Measurements from ENCODE around the gene STIMATE. TPM values are rescaled to one million over a fixed set of nuclear protein-coding genes. Genes with fewer than 3 reads are reported as not detected.

STIMATE gene
- total RNA-seq, 2 donors from 2014 or later: 7.6 to 10.3 TPM

DNA sequence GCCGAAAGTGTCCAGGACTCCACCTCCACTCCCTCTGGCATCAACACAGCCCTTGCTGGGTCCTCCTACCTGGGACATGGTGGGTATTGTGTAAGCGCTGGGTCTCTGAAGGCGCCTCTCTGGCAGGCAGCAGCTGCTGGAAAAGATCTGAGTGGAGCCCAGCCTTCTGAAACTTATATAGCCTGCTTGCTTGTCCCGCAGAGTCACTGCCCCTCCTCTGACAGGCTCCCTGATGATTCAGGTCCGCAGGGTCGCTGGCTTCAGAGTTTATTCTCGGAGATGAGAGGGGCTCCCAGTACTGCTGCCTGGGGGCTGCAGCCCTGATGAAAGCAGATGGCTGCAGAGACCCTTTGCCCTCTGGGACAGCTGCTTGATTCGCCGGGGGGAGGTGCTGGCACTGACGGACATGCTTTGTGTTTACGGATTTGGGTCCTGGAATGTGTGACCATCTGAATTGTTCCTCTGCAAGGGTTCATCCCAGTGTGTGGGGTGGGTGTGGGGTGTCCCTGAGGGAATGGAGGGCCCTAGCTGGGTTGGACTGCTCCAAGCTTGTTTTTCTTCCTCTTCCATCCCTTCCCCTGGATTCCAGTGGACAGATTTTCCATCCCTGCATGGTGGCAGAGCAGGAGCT is 62.4 kb downstream of the STIMATE start, which contains the start of gene MUSTN1:
MUSTN1 (minus strand) TSS at position 149 of the 631 bp plus-strand sequence; CDS start at position 78, 71 bp downstream.
- TF ChIP-seq, protein P1, sequence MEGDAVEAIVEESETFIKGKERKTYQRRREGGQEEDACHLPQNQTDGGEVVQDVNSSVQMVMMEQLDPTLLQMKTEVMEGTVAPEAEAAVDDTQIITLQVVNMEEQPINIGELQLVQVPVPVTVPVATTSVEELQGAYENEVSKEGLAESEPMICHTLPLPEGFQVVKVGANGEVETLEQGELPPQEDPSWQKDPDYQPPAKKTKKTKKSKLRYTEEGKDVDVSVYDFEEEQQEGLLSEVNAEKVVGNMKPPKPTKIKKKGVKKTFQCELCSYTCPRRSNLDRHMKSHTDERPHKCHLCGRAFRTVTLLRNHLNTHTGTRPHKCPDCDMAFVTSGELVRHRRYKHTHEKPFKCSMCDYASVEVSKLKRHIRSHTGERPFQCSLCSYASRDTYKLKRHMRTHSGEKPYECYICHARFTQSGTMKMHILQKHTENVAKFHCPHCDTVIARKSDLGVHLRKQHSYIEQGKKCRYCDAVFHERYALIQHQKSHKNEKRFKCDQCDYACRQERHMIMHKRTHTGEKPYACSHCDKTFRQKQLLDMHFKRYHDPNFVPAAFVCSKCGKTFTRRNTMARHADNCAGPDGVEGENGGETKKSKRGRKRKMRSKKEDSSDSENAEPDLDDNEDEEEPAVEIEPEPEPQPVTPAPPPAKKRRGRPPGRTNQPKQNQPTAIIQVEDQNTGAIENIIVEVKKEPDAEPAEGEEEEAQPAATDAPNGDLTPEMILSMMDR (IDR thresholded peaks at IDR 0.05): no peak
- H3K9me3 ChIP-seq: no peaks in the 10 kb centered on the region
- H3K27me3 ChIP-seq: no peaks in the 10 kb centered on the region
- peak within 1 kb of the TSS; percentile 69 to 79 for H3K27ac ChIP-seq
- H3K36me3 ChIP-seq: no peaks in the 10 kb centered on the region
- DNase-seq (ENCODE audit: low spot score): peak; percentile 67
- peak within 1 kb of the TSS in 1 of 2 donors; percentile 25 for H3K4me3 ChIP-seq
- peaks cover 0 to 54% of the 10 kb centered on the region in 2 donors for H3K4me1 ChIP-seq

DNA sequence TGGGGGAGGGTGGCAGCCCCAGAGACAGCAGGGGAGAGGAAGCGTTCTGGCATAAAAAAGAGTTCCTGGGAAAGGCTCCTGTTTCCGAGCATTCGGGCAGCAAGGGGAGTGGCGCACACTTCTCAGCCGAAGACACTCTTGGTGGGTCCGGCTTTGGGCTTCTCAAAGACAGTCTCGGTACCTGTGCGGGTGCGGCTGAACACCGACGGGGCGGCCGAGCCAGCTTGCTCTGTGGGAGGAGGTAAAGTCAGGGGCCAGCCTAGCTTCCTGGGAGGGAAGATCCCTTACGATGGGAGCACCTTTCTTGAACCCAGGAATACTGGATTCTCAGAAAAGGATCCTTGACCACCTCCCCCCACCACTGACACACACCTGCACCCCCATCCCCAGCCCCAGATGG is 64.1 kb downstream of the STIMATE start:
- H3K27me3 ChIP-seq: no peaks in the 10 kb centered on the region
- no peaks in the 10 kb centered on the region for H3K9me3 ChIP-seq
- peak overlapping the region in 1 of 2 donors; percentile 20 for H3K27ac ChIP-seq
- DNase-seq (ENCODE audit: low spot score): no peak
- TF ChIP-seq, protein P1 (IDR thresholded peaks at IDR 0.05): no peak
- no peaks in the 10 kb centered on the region for H3K36me3 ChIP-seq
- peaks cover 0 to 54% of the 10 kb centered on the region in 2 donors for H3K4me1 ChIP-seq
- no peak overlapping the region for H3K4me3 ChIP-seq

DNA sequence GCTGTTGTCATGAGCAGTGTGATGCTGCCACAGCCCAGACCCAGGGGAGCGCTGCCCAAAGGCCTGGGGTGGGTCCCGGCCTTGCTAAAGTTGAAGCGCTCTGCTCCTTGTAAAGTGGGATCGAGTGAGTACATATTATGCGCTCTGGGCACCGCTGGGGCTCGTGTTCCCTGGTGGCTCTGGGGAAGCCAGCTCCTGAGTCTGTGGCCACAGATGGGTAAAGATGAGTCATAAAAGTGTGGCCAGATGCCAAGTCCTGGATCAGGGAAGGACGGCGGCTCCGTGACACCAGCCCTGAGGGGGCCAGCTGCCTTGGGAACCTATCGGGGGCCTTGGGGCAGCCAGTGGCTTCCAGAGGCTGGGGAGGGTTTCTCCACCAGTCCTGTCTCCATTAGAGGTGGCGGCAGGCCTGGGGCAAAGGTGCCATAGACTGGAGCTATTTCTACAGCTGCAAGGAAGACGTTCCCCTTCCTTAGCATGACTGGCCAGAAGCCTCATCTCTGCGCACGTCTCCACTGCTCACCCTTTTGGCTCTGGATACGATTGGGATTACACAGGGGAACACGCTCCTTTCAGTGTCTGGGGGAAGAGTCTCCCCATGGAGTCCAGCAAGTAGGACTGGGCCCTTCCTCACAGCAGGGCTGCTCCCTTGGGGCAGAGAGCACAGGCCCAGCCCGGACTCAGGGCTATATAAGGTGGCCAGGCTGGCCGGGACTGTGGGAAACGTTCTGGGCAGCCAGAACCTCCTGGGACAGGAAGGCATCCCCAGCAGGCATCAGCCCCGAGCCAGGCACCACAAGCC is 65.6 kb downstream of the STIMATE start:
- TF ChIP-seq, protein P1 (IDR thresholded peaks at IDR 0.05): no peak
- no peaks in the 10 kb centered on the region for H3K27me3 ChIP-seq
- no peaks in the 10 kb centered on the region for H3K9me3 ChIP-seq
- H3K4me3 ChIP-seq: no peak overlapping the region
- peak; percentile 74 for DNase-seq (ENCODE audit: low spot score)
- H3K36me3 ChIP-seq: no peaks in the 10 kb centered on the region
- peak overlapping the region; percentile 16 to 47 for H3K27ac ChIP-seq
- peaks cover 0 to 46% of the 10 kb centered on the region in 2 donors for H3K4me1 ChIP-seq

DNA sequence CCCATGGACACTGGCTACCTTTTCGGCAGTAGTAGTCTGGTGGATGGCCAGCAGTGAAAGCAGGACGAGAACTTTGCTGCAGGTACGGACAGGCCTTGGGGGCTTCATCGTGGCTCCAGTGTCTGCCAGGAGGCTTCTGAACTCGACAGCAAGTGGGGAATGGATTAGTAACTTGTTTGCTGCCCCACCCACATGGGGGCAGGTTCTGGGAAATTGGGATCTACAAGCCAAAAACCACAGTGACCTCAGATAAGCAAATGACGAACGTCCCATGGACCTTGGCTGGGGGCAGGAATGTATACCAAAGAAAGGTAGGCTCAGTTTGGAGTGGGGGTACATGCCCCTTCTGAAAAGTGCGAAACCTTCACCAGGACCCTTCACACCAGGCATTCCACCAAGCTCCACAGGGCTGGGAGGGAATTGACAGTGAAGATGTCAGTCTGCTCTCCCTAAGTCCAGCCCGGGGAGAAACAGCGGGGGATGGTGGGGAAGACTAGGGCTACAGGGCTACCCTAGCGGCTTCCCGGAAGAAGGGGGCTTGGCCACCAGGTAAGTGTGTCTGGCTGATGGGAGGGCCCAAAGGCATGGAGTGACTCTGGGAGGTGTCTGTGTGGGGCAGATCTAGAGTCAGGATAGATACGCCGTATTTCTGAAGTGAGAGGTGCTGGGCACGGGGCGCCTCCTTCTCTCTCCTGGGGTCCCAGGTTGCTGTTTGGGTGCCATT is 66.7 kb downstream of the STIMATE start, which contains the start of gene ITIH4:
ITIH4 (minus strand) TSS at position 138 of the 724 bp plus-strand sequence; CDS start at position 108, 30 bp downstream.
- H3K27ac ChIP-seq: peak within 1 kb of the TSS in 1 of 2 donors; percentile 47
- H3K4me3 ChIP-seq: no peak within 1 kb of the TSS
- no peaks in the 10 kb centered on the region for H3K27me3 ChIP-seq
- TF ChIP-seq, protein P1 (IDR thresholded peaks at IDR 0.05): no peak
- H3K36me3 ChIP-seq: no peaks in the 10 kb centered on the region
- peaks cover 0 to 36% of the 10 kb centered on the region in 2 donors for H3K4me1 ChIP-seq
- DNase-seq (ENCODE audit: low spot score): no peak
- H3K9me3 ChIP-seq: no peaks in the 10 kb centered on the region

DNA sequence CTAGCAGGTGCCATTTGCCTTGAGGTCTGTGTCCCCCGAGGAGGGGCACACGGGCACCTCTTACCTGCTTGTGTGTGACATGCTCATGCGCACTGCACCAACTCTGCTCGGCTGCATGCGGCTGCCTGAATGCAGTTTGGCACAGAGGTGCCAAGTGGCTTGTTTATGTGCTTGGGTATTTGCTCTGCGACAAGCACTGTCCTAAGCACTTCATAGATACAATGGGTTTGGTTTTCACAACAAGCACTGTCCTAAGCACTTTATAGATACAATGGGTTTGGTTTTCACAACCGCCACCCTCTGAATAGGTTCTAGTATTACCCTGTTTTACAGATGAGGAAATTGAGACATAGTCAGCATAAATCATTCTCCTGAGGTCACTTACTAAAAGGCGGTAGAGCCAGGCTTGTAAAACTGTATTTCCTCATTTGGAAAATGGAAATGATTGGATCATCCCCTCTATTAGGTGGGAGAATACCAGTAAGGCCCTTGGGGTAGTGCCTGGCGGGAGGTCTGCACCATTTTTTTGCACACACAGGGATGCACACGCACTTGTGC is 67.4 kb downstream of the STIMATE start:
- TF ChIP-seq, protein P1 (IDR thresholded peaks at IDR 0.05): no peak
- H3K9me3 ChIP-seq: no peaks in the 10 kb centered on the region
- H3K36me3 ChIP-seq: no peaks in the 10 kb centered on the region
- H3K4me1 ChIP-seq: peaks cover 0 to 29% of the 10 kb centered on the region in 2 donors
- no peak overlapping the region for H3K27ac ChIP-seq
- no peak for DNase-seq (ENCODE audit: low spot score)
- no peaks in the 10 kb centered on the region for H3K27me3 ChIP-seq
- no peak overlapping the region for H3K4me3 ChIP-seq

Measured in right atrium auricular region (tissue), 2 donors.